Upper lobe of left lung (tissue), 4 donors: ENCODE measurements around the gene ZDHHC9.

Source experiments
- EP300 ChIP-seq, 4 donors: sonication (generic); formaldehyde crosslinking; IDR thresholded peaks; one replicate each; pipeline ENCODE4 v1.5.1; 2017; ENCODE audit warnings: antibody characterized with exemption in 4 of 4, control low read depth in 2 of 4
- POLR2A ChIP-seq, 4 donors: fragments of 450-650 bp; IDR thresholded peaks; one replicate each; pipeline ENCODE4 v1.5.1; 2016 to 2017; ENCODE audit warnings: antibody characterized with exemption in 4 of 4, mild to moderate bottlenecking in 2 of 4
- POLR2AphosphoS5 ChIP-seq, 2 donors: sonication (generic); formaldehyde crosslinking; IDR thresholded peaks; one replicate each; pipeline ENCODE4 v1.5.1; 2017; ENCODE audit warnings: antibody characterized with exemption in 2 of 2
- TF ChIP-seq, protein P1 (sequence below), 6 experiments: fragments of 450-650 bp in 4 of 6; fragments of 200-600 bp in 2 of 6; sonication (generic) in 2 of 6; IDR thresholded peaks; one replicate each; pipeline ENCODE4 v1.5.1; 2016 to 2019; ENCODE audit warnings: antibody characterized with exemption in 6 of 6

DNA sequence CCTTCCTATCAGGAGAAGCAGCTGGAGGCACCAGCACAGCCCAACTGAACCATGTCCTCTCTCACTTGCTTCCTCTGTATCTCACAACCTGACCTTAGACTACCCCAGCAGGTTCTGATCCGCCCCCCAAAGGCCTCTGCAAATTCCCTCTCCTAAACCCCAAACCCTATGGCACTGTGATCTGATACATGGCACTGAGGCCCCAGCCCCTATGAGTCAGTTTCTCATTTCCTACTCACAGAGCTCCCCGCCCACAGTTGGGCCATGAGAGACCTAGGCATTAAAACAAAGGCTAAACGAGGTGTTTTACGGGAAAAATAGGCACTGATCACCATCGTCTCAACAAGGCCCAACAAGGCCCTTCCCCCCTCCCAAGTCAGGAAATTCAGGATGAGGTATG, 44.8 kb downstream of the ZDHHC9 start:
- no peak for TF ChIP-seq POLR2AphosphoS5 (IDR thresholded peaks at IDR 0.05)
- TF ChIP-seq, protein P1, sequence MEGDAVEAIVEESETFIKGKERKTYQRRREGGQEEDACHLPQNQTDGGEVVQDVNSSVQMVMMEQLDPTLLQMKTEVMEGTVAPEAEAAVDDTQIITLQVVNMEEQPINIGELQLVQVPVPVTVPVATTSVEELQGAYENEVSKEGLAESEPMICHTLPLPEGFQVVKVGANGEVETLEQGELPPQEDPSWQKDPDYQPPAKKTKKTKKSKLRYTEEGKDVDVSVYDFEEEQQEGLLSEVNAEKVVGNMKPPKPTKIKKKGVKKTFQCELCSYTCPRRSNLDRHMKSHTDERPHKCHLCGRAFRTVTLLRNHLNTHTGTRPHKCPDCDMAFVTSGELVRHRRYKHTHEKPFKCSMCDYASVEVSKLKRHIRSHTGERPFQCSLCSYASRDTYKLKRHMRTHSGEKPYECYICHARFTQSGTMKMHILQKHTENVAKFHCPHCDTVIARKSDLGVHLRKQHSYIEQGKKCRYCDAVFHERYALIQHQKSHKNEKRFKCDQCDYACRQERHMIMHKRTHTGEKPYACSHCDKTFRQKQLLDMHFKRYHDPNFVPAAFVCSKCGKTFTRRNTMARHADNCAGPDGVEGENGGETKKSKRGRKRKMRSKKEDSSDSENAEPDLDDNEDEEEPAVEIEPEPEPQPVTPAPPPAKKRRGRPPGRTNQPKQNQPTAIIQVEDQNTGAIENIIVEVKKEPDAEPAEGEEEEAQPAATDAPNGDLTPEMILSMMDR (IDR thresholded peaks at IDR 0.05), result no peak
- TF ChIP-seq EP300 (IDR thresholded peaks at IDR 0.05), result no peak
- no peak for TF ChIP-seq POLR2A (IDR thresholded peaks at IDR 0.05)
